Ishikawa (cell line): Measurements from ENCODE around the gene LRRC55.

Experiments used
- FOXM1 ChIP-seq: IDR thresholded peaks from 2 replicates; pipeline ENCODE4 v1.6.1; 2012; ENCODE audit warnings: low read depth, borderline replicate concordance
- RAD21 ChIP-seq: IDR thresholded peaks from 2 replicates; pipeline ENCODE4 v1.6.1; 2012; ENCODE audit warnings: low read depth
- YY1 ChIP-seq: IDR thresholded peaks from 2 replicates; pipeline ENCODE4 v1.6.1; 2012; ENCODE audit warnings: low read depth

GRCh38 chr11:57196596-57196995, 14.8 kb downstream of the LRRC55 start:
- no peak for TF ChIP-seq YY1
- TF ChIP-seq FOXM1, result no peak
- no peak for TF ChIP-seq RAD21
